Testis (tissue), 3 donors: ENCODE results near the gene FAHD2A. TPM values are rescaled to one million over a fixed set of nuclear protein-coding genes. Genes with fewer than 3 reads are reported as not detected.

Experiments
- DNase-seq: peaks from one replicate; pipeline ENCODE4 v3.0.0-alpha.2; 2019
- H3K27ac ChIP-seq, 2 donors: fragments of 200-600 bp; sonication (generic); one replicate each; pipeline ENCODE4 v1.5.1; 2019
- H3K27me3 ChIP-seq: fragments of 200-600 bp; sonication (generic); one replicate; pipeline ENCODE4 v1.5.1; 2019
- H3K36me3 ChIP-seq: fragments of 200-600 bp; sonication (generic); one replicate; pipeline ENCODE4 v1.5.1; 2017; ENCODE audit warnings: low read depth; ENCODE audit errors: missing control alignments
- H3K4me1 ChIP-seq: fragments of 200-600 bp; sonication (generic); one replicate; pipeline ENCODE4 v1.5.1; 2019
- H3K4me3 ChIP-seq, 2 donors: fragments of 200-600 bp; sonication (generic); one replicate each; pipeline ENCODE4 v1.5.1; 2017 to 2019
- H3K9me3 ChIP-seq: fragments of 200-600 bp; sonication (generic); one replicate; pipeline ENCODE4 v1.5.1; 2017
- POLR2A ChIP-seq: fragments of 450-650 bp; IDR thresholded peaks from one replicate; pipeline ENCODE4 v1.6.1; 2017; ENCODE audit warnings: antibody characterized with exemption, mild to moderate bottlenecking, moderate library complexity
- WGBS, 2 donors: methylation state at CpG; one replicate each; pipeline ENCODE4 v1.1.5; 2018; 5-methylcytosine and 5-hydroxymethylcytosine counted together
- intact Hi-C: fragments of 100-400 bp; cut with DNase I; formaldehyde crosslinking; loops from one replicate; pipeline ENCODE4 v1.15.1; 2023; ENCODE audit warnings: low total_unique reads
- polyA plus RNA-seq: library from polyadenylated mRNA; stranded (reverse); fragments of 350-450 nt; fragmentation: Illumina TruSeq; extraction: RNeasy Lipid Tissue Mini Kit (QIAGEN cat#74804); gene quantifications from one replicate; pipeline ENCODE4 v1.2.3, GENCODE V29; 2014; ENCODE audit warnings: low read depth, low replicate concordance; ENCODE audit not compliant: insufficient read depth
- total RNA-seq, 2 donors: library from RNA; depleted of rRNA; stranded (reverse); fragments of >200 nt; gene quantifications; one replicate each; pipeline ENCODE4 v1.2.3, GENCODE V29; 2016
- TF ChIP-seq, protein P1 (sequence below), 3 experiments: fragments of 450-650 bp in 2 of 3; fragments of 200-600 bp in 1 of 3; sonication (generic) in 1 of 3; IDR thresholded peaks; one replicate each; pipeline ENCODE4 v1.5.1; 2016 to 2019; ENCODE audit warnings: antibody characterized with exemption in 3 of 3, mild to moderate bottlenecking in 2 of 3, moderate library complexity in 1 of 3

FAHD2A gene
- total and polyA plus RNA-seq, 3 donors from 2014 or later: 48.5 to 73.8 (median 48.9) TPM

DNA sequence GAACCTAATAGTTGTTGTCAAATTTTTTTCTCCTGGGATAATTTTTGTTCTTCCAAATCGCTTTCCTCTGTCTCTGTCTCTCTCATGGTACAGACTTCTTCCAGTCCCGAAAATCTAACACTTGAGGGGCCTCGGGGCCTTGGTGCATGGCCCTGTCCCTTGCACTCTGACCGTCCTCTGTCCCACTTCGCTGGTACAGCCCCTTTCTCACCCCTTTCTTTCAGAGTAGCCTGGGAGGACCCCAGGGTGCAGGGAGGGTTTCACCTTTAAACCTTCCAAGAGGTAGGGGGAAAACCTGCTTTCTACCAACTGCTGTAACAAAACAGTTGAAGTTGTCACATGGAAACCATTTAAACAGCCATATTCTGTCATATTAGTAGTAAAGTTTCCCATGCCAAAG lies 22.2 kb upstream of the FAHD2A start:
- Histone ChIP-seq H3K9me3 (no peaks in the 10 kb centered on the region), H3K4me1 (peaks cover 22% of the 10 kb centered on the region), H3K27me3 (no peaks in the 10 kb centered on the region), H3K36me3 (no peaks in the 10 kb centered on the region), H3K27ac (peak overlapping the region in 1 of 2 donors; percentile 24), H3K4me3 (no peak overlapping the region)
- TF ChIP-seq POLR2A: no peak
- TF ChIP-seq, protein P1, sequence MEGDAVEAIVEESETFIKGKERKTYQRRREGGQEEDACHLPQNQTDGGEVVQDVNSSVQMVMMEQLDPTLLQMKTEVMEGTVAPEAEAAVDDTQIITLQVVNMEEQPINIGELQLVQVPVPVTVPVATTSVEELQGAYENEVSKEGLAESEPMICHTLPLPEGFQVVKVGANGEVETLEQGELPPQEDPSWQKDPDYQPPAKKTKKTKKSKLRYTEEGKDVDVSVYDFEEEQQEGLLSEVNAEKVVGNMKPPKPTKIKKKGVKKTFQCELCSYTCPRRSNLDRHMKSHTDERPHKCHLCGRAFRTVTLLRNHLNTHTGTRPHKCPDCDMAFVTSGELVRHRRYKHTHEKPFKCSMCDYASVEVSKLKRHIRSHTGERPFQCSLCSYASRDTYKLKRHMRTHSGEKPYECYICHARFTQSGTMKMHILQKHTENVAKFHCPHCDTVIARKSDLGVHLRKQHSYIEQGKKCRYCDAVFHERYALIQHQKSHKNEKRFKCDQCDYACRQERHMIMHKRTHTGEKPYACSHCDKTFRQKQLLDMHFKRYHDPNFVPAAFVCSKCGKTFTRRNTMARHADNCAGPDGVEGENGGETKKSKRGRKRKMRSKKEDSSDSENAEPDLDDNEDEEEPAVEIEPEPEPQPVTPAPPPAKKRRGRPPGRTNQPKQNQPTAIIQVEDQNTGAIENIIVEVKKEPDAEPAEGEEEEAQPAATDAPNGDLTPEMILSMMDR (IDR thresholded peaks at IDR 0.05): no peak
- WGBS, 2 donors: 75 to 77% methylated on average over 5 of the region's 5 CpGs
- intact Hi-C loops: no loop called here
- DNase-seq: peak; percentile 2

DNA sequence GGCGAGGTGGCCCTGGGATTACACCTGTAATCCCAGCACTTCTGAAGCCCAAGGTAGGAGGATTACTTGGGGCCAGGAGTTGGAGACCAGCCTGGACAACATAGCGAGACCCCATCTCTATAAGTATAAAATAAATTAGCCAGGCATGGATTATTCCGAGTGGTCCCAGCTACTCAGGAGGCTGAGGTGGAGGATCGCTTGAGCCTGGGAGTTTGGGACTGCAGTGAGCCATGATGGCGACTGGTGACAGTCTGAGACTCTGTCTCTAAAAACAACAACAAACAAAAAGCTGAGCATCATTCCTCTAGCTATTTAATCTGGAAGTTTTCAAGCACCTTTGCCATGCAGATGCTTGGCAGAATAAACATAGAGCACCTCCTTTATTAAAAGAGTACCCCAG lies 21.8 kb upstream of the FAHD2A start:
- peaks cover 26% of the 10 kb centered on the region for H3K4me1 ChIP-seq
- H3K36me3 ChIP-seq: no peaks in the 10 kb centered on the region
- H3K27me3 ChIP-seq: no peaks in the 10 kb centered on the region
- DNase-seq: peak; percentile 10
- H3K27ac ChIP-seq: peak overlapping the region in 1 of 2 donors; percentile 24
- H3K4me3 ChIP-seq: no peak overlapping the region
- WGBS, 2 donors: 86 to 95% methylated on average over 5 of the region's 5 CpGs
- intact Hi-C loops: no loop called here
- no peak for TF ChIP-seq POLR2A
- TF ChIP-seq, protein P1 (IDR thresholded peaks at IDR 0.05): no peak
- no peaks in the 10 kb centered on the region for H3K9me3 ChIP-seq

DNA sequence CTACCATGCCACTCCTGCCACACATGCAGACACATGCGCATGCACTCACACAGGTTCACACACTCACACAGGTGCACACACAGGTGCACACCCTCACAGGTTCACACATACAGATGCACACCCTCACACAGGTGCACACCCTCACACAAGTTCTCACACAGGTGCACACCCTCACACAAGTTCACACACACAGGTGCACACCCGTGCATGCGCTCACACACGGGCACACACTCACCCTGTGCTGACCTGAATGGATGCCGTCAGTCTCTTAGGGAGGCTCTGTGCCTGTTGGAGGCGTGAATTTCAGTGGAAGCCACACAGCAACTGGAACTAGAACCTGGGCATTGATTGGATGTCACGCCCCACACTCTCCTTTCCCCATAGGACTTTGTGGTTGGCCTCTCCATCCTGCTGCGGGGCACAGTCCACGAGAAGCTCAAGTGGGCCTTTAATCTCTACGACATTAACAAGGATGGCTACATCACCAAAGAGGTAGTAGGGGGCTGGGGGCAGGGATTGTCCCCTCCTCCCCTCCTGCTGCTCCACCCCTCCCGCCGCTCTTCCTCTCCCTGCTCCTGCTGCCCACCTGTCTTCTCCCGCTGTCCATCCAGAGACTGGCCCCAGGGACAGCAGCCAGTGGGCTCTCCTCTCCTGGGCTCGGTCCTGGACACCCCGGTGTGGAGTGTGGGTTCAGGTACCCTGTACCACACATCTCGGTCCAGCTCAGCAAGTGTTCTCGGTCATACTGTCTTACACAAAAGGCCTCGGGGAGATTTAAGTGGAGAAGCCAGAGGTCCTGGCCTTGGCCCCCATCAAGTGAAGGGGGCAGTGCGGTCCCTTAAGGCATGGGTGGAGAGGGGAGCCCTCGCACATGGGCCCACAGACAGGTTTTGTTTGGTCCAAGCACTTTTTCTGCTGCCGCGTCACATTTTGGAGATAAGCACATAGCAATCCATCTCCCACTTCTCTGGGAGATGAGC lies 21.0 kb upstream of the FAHD2A start:
- 84 to 88% methylated on average over 19 to 22 of the region's 22 CpGs for WGBS, 2 donors
- Histone ChIP-seq H3K9me3 (no peaks in the 10 kb centered on the region), H3K27me3 (no peaks in the 10 kb centered on the region), H3K4me3 (no peak overlapping the region), H3K36me3 (no peaks in the 10 kb centered on the region), H3K27ac (no peak overlapping the region), H3K4me1 (peaks cover 34% of the 10 kb centered on the region)
- no peak for TF ChIP-seq POLR2A
- TF ChIP-seq, protein P1 (IDR thresholded peaks at IDR 0.05): no peak
- DNase-seq: no peak
- intact Hi-C loops: no loop called here

DNA sequence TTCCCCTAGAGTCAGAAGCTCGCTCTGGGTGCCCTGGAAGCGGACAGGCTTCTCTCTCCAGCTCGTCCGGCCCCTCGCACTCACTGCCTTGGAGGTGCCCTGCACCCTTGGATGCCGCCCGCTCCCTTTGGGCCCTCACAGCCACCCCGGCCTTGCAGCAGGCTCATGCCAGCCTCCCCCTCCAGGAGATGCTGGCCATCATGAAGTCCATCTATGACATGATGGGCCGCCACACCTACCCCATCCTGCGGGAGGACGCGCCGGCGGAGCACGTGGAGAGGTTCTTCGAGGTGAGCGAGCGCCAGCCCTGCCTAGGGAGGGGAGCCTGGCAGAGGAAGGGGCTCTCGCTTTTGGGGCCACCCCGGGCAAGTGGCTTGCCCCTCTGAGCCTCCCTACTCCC lies 20.3 kb upstream of the FAHD2A start:
- Histone ChIP-seq H3K27ac (no peak overlapping the region), H3K4me1 (peaks cover 39% of the 10 kb centered on the region), H3K9me3 (no peaks in the 10 kb centered on the region), H3K36me3 (no peaks in the 10 kb centered on the region), H3K27me3 (no peaks in the 10 kb centered on the region), H3K4me3 (no peak overlapping the region)
- DNase-seq: no peak
- intact Hi-C loops: no loop called here
- WGBS, 2 donors: 96% methylated on average over 8 to 20 of the region's 20 CpGs
- TF ChIP-seq POLR2A: no peak
- TF ChIP-seq, protein P1 (IDR thresholded peaks at IDR 0.05): no peak
